Measurements from ENCODE around the gene GARNL3.

The GARNL3 gene

GRCh38 chr9:127353882-127354281, 89.3 kb downstream of the GARNL3 start:
- no peak for DNase-seq

- no peak for DNase-seq
These were observed 92.3 kb downstream of the GARNL3 start for GRCh38 chr9:127356906-127357305.

- DNase-seq: no peak
These were observed 93.5 kb downstream of the GARNL3 start for GRCh38 chr9:127358023-127358535.

GRCh38 chr9:127358770-127359169, 94.2 kb downstream of the GARNL3 start:
- DNase-seq: no peak

- DNase-seq: no peak
These were observed 95.7 kb downstream of the GARNL3 start for GRCh38 chr9:127360250-127360649.

- DNase-seq: no peak
These were observed 96.3 kb downstream of the GARNL3 start for GRCh38 chr9:127360829-127361228.

- DNase-seq: no peak
These were observed 97.0 kb downstream of the GARNL3 start for GRCh38 chr9:127361561-127361960.

GRCh38 chr9:127362829-127363228, 98.3 kb downstream of the GARNL3 start:
- no peak for DNase-seq

GRCh38 chr9:127365461-127365860, 100.9 kb downstream of the GARNL3 start:
- DNase-seq: no peak

- DNase-seq: no peak
These were observed 102.0 kb downstream of the GARNL3 start for GRCh38 chr9:127366594-127366993.

GRCh38 chr9:127368852-127369402, 104.4 kb downstream of the GARNL3 start:
- no peak for DNase-seq

- no peak for DNase-seq
These were observed 104.9 kb downstream of the GARNL3 start for GRCh38 chr9:127369428-127369827.

- no peak for DNase-seq
These were observed 105.6 kb downstream of the GARNL3 start for GRCh38 chr9:127370147-127370579.

GRCh38 chr9:127370672-127371648, 106.4 kb downstream of the GARNL3 start:
- no peak for DNase-seq

GRCh38 chr9:127380479-127380878, 115.9 kb downstream of the GARNL3 start:
- DNase-seq: no peak

GRCh38 chr9:127382541-127382940, 118.0 kb downstream of the GARNL3 start:
- no peak for DNase-seq

- DNase-seq: no peak
These were observed 119.6 kb downstream of the GARNL3 start for GRCh38 chr9:127384016-127384730.

GRCh38 chr9:127384901-127385300, 120.3 kb downstream of the GARNL3 start:
- DNase-seq: no peak

- DNase-seq: no peak
These were observed 121.7 kb downstream of the GARNL3 start for GRCh38 chr9:127386249-127386648.

- DNase-seq: no peak
These were observed 122.4 kb downstream of the GARNL3 start for GRCh38 chr9:127386981-127387380.

- peak; percentile 7 for DNase-seq
These were observed 123.7 kb downstream of the GARNL3 start for GRCh38 chr9:127388037-127388855.

- no peak for DNase-seq
These were observed 124.3 kb downstream of the GARNL3 start for GRCh38 chr9:127388856-127389238.

Data from NCI-H1048 (cell line).